T-helper 9 cell (primary cell): ENCODE results near the gene WNT7B.
A peak's percentile ranks its signal among the peaks of the same experiment; 100 is the strongest.

Source experiments
- DNase-seq: peaks from one replicate; pipeline ENCODE4 v3.0.0-alpha.2; 2020
- total RNA-seq, 2 donors: gene quantifications; one replicate each; lab custom pipeline; 2026; lab: John Stamatoyannopoulos, UW

The WNT7B gene
- 0 reads per million in 2 donors for total RNA-seq

DNA sequence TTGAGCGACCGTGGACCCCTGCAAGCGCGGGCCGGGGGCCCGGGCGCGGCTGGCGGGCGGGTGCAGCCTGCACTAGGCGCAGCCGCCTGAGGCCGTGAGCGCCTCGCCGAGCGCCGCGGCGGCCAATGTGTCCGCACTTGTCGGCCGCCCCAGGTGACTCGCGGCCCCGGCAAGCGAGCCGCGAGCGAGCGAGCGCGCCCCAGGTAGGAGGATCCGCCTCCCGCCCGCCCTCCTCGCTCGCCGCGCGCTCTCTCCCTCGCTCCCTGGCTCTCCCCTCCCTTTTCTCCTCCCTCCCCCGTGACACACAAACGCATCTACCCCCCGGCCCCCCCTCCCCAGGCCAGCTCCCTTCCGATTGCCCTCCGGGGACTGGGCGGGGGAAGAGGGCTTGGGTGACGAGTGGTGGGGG is at the start of gene WNT7B:
TSS of gene WNT7B (minus strand) at position 160 of the 409 bp plus-strand sequence. CDS start 408 bp downstream, outside the sequence.
- no peak for DNase-seq

GRCh38 chr22:46025973-46026898 is 49.3 kb upstream of the WNT7B start:
- no peak for DNase-seq

DNA sequence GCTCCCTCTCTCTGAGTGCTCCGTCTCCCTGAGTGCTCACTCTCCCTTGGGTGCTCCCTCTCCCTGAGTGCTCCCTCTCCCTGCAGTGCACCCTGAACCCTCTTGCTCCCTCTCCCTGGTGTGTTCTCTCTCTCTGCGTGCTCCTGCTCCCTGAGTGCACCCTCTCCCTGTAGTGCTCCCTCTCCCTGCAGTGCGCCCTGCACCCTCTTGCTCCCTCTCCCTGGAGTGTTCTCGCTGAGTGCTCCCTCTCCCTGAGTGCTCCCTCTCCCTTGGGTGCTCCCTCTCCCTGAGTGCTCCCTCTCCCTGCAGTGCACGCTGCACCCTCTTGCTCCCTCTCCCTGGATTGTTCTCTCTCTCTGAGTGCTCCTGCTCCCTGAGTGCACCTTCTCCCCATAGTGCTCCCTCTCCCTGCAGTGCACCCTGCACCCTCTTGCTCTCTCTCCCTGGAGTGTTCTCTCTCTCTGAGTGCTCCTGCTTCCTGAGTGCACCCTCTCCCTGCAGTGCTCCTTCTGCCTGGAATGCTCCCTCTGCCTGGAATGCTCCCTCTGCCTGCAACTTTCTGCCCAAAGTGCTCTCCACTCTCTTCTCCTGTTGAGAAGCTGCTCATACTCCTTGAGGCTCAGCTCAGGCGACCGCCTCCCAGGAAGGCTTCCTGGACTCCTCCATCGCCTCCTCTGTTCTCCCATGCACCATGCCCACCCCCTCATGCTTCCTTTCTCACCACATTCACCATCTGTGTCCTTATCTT is 48.4 kb upstream of the WNT7B start:
- no peak for DNase-seq

DNA sequence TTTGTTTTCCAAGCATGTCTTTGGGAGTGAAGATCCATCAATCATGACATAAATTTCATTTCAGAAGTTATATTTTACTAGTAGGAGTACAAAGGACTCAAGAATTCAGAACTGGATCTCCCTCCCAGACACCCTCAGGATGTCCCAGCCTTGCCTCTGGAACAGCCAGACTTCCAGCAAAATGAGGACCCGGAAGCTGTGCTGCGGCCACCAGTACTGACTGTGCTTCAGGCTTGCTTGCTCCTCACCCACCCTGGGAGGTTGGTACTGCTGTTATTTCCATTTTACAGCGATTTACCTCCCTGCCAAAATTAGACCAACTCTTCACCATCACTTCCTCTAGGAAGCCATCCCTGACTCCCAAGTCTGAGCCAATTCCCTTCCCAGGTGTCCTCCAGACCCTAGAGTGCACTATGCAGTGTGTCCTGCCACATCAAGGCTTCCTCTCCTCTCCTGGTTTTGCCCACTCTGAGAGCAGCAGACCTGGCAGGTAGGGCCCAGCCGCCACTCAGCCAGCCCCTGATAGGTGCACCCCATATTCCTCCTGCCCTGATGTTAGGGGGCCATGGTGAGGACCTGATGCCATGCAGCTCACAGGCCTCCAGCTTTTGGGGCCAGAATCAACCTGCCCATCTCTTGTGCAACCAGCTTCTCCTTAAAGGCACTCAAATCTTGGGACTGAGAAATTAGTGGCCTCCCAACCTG is 47.3 kb upstream of the WNT7B start:
- DNase-seq = no peak

GRCh38 chr22:46023558-46023981 is 46.6 kb upstream of the WNT7B start:
- no peak for DNase-seq

DNA sequence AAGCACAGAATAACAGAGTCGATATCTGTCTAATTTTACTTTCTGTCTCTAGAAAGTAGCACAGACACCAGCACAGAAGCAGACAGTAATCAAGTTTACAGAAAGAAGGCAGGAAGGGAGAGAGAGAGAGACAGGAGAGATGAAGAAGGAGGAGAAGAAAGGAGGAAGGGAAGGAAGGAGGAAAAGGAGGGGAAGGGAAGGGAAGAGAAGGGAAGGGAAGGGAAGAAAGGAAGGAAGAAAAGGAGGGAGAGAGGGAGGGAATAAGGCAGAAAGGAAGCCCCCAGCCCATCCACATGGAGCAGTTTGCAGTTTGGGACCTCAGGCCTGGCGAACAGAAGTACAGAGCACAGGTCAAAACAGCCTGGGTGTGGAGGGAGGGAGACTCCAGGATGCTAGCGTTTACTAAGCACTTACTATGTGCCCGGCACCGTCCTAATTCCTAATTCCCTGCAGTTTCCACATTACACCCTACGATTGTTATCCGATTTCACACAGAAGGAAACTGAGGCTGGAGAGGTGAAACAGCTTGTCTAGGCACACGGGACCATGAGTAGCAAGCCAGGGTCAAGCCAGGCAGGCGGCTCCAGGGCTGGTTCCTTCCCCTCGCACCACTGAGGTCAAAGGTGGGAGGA is 46.0 kb upstream of the WNT7B start:
- no peak for DNase-seq

- DNase-seq = no peak
These were observed 44.6 kb upstream of the WNT7B start for GRCh38 chr22:46021577-46021976.

- no peak for DNase-seq
These were observed 42.4 kb upstream of the WNT7B start for GRCh38 chr22:46019351-46019750.

DNA sequence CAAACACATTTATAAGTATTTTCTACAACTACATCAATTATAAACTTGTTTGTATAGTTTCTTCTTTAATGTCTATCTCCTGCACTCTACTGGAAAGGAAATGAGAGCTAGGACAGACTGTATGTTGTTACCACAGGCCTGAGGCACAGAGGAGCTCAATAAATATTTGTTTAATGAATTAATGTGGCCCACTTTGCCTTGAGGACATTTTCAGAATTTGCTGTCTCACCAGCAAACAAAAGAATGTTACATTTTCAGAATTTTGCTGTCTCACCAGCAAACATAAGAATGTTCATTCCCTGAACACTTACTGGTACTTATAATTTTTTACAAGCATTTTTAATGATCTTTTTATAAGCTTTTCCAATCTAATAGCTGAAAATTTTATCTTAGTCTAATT is 41.9 kb upstream of the WNT7B start:
- no peak for DNase-seq

GRCh38 chr22:46017166-46017565 is 40.2 kb upstream of the WNT7B start:
- no peak for DNase-seq

- peak; percentile 69 for DNase-seq
These were observed 36.8 kb upstream of the WNT7B start for GRCh38 chr22:46013460-46014416.

DNA sequence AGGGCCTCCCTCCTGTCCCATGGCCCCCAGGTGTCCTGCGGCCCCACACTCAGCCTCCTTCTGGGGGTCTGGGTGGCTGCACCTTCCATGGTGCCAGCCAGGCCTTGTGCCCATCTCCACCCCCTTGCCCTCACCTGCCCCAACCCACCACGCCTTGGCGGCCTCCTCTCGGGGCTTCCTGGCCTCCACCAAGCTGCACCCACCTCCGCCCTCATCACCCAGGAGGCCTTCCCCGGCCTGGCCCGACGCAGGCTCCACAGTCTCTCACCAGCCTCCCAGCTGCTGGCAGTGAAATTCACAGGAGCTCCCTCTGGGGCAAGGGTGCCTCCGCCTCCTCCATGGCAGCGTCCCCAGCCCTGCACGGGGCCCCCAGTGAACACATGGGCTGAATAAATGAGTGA is 35.9 kb upstream of the WNT7B start:
- no peak for DNase-seq

- DNase-seq = no peak
These were observed 35.4 kb upstream of the WNT7B start for GRCh38 chr22:46012182-46012880.

- no peak for DNase-seq
These were observed 34.7 kb upstream of the WNT7B start for GRCh38 chr22:46011627-46012181.

DNA sequence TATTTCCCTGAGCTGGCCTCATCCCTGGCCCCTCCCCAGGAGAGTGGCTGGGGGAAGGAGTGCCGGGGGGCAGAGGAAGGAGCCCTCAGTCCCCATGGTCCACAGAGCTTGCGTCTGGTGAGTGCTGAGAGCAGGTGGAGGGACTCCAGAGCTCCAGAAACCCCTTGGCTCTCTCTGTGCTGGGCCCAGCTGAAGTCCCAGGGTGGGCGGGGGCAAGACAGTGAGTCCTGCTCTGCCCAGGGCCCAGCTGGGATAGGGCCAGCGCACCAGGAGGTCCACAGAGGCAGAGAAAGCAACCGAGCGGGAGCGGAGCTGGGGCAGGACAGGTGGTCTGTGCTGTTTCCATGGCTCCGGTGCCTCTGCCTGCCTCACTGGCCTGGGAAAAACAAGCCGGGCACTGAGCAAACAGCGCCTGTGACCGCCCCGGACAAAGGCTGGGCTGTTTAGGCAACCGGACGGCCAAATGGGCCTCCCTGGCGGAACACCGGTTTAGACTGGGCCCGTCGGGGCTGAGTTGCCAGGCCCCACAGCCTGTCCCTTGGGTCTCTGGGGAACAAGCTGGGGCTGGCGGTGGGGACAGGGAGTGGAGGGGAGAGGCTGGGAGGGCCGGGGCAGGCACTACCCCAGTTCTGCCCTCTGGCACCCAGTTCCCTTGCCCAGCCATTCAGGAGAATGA is 34.1 kb upstream of the WNT7B start:
- DNase-seq = no peak

DNA sequence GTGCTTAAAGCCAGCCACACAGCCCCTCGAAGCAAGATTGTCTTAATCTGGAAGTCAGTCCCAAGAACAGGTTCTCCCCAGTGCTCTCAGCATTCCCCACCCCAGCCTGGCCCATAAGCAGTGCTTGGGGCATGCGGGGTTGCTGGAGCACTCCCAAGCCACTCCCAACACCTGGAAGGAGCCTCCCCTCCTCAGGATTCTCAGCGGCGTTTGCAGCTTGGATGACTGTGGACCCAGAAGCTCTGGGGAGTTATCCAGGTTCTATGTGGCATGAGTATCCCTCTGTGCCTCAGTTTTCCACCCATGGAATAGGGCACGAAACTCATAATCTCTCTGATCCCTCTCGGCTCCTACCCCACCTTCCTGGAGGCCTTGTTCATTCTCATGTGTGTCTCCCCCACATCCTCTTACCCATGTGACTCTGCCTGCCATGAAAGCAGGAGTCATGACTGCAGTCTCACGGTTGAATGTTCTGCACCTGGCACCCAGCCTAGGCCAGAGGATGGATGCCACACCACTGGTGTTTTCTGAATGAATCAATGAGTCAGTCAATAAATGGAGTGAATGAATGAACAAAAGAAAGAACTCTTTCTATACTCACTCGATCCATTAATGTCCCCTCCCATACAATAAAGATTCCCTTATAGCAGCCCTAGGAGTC is 33.4 kb upstream of the WNT7B start:
- no peak for DNase-seq

- DNase-seq = no peak
These were observed 32.8 kb upstream of the WNT7B start for GRCh38 chr22:46009730-46010129.

DNA sequence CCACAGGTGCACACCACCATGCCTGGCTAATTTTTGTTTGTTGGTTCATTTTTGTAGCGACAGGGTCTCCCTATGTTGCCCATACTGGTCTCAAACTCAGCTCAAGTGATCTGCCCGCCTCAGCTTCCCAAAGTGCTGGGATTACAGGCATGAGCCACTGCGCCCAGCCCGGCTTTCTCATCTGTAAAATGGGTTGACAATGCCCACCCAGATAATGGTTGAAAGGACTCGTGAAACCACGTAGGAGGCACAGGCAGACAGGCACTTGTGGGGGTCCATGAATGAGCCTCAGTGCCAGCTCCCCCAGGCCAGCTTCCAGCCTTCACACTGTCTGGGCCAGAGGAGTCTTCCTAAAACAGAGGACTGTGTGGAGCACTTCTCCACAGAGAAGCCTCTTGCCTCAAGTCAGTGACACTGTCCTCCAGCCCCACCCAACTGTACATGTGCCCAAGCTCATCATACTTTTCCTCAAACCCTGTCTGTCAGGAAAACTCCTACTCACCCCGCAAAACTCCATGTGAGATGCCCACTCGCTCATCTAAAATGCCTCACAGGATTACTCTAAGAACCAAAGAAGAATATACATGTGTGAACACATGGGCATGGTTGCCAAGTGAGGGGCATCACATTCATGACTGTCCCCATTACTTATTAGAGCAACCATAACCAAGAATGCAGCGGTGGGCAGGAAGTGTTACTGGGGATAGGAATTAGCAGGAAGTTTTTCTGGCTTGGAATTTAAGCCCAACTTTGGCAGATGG is 32.1 kb upstream of the WNT7B start:
- DNase-seq = no peak
